ENCODE results near the gene SUGCT.

Gene SUGCT

DNA sequence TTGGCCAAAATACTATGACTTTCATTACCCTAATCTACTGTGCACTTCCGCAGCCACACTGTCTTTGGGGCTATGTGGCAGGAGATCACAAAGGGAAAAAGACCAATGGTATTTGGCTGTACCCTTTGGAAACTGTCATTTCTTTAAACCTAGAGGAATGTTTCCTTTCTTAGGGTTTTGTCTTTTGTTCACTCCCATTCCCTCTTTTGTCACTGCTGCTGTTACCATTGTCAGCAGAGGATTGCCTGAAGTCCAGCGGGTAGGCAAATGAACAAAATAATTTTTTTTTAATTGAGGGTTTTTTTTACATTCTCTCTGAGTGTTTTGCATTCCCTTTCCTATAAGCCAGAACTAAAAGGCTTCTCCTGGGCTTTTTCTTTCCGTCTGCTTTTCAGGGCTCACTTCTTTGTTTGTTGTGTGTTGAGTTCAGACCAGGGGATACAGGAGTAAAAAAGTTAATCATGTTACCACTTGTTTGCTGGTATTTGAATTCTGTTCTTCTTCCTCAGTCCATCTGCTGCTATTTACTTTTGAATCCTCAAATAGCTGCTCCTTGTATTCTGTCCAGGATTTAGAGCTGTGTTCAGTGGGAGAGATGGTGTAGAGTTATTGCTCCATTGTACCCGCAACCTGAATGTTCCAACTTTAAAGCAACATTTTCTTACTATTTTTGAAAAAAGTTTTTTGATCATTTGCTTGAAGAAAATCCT lies 374.6 kb downstream of the SUGCT start:
- Histone ChIP-seq H3K27me3 (ENCODE audit: control insufficient read depth in 5 of 5, insufficient read depth in 4 of 5, low read length in 5 of 5) (no peaks in the 10 kb centered on the region), H3K27ac (ENCODE audit: low read depth, low read length) (no peak overlapping the region), H3K9ac (ENCODE audit: low read length in 5 of 5) (no peak overlapping the region), H3K9me3 (ENCODE audit: control insufficient read depth in 5 of 5, low read length in 5 of 5) (no peaks in the 10 kb centered on the region), H3K4me3 (ENCODE audit: low read depth in 1 of 5, low read length in 5 of 5) (no peak overlapping the region), H3K4me1 (ENCODE audit: control insufficient read depth in 5 of 5, insufficient read depth in 5 of 5, low read length in 5 of 5) (no peaks in the 10 kb centered on the region), H3K36me3 (ENCODE audit: control insufficient read depth in 5 of 5, insufficient read depth in 5 of 5, low read length in 5 of 5) (no peaks in the 10 kb centered on the region)

GRCh38 chr7:40516376-40516775 lies 381.6 kb downstream of the SUGCT start:
- Histone ChIP-seq H3K36me3 (ENCODE audit: control insufficient read depth in 5 of 5, insufficient read depth in 5 of 5, low read length in 5 of 5) (no peaks in the 10 kb centered on the region), H3K27ac (ENCODE audit: low read depth, low read length) (no peak overlapping the region), H3K9ac (ENCODE audit: low read length in 5 of 5) (no peak overlapping the region), H3K27me3 (ENCODE audit: control insufficient read depth in 5 of 5, insufficient read depth in 4 of 5, low read length in 5 of 5) (no peaks in the 10 kb centered on the region), H3K4me1 (ENCODE audit: control insufficient read depth in 5 of 5, insufficient read depth in 5 of 5, low read length in 5 of 5) (no peaks in the 10 kb centered on the region), H3K9me3 (ENCODE audit: control insufficient read depth in 5 of 5, low read length in 5 of 5) (no peaks in the 10 kb centered on the region), H3K4me3 (ENCODE audit: low read depth in 1 of 5, low read length in 5 of 5) (no peak overlapping the region)

DNA sequence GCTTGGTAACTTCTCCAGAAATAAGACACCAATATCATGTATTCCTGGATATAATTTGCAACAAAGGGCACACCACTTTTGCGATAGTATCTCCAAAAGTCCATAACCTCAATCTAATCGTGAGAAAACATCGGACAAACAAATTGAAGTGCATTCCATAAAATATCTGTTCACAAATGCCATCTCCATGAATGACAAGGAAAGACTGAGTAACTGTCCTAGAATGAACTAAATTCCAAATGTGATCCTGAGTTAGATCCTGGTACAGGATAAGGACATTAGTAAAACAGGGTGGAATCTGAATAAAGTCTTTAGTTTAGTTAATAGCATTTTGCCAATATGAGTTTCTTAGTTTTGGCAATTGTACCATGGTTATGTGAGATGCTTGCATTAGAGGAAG lies 384.2 kb downstream of the SUGCT start:
- Histone ChIP-seq H3K27me3 (ENCODE audit: control insufficient read depth in 5 of 5, insufficient read depth in 4 of 5, low read length in 5 of 5) (no peaks in the 10 kb centered on the region), H3K27ac (ENCODE audit: low read depth, low read length) (no peak overlapping the region), H3K9ac (ENCODE audit: low read length in 5 of 5) (no peak overlapping the region), H3K36me3 (ENCODE audit: control insufficient read depth in 5 of 5, insufficient read depth in 5 of 5, low read length in 5 of 5) (no peaks in the 10 kb centered on the region), H3K4me3 (ENCODE audit: low read depth in 1 of 5, low read length in 5 of 5) (no peak overlapping the region), H3K9me3 (ENCODE audit: control insufficient read depth in 5 of 5, low read length in 5 of 5) (no peaks in the 10 kb centered on the region), H3K4me1 (ENCODE audit: control insufficient read depth in 5 of 5, insufficient read depth in 5 of 5, low read length in 5 of 5) (no peaks in the 10 kb centered on the region)

- H3K9me3 ChIP-seq (ENCODE audit: control insufficient read depth in 5 of 5, low read length in 5 of 5), result no peaks in the 10 kb centered on the region
- no peaks in the 10 kb centered on the region for H3K36me3 ChIP-seq (ENCODE audit: control insufficient read depth in 5 of 5, insufficient read depth in 5 of 5, low read length in 5 of 5)
- no peaks in the 10 kb centered on the region for H3K27me3 ChIP-seq (ENCODE audit: control insufficient read depth in 5 of 5, insufficient read depth in 4 of 5, low read length in 5 of 5)
- no peaks in the 10 kb centered on the region for H3K4me1 ChIP-seq (ENCODE audit: control insufficient read depth in 5 of 5, insufficient read depth in 5 of 5, low read length in 5 of 5)
- H3K4me3 ChIP-seq (ENCODE audit: low read depth in 1 of 5, low read length in 5 of 5), result no peak overlapping the region
- no peak overlapping the region for H3K9ac ChIP-seq (ENCODE audit: low read length in 5 of 5)
- H3K27ac ChIP-seq (ENCODE audit: low read depth, low read length), result no peak overlapping the region
These were observed 386.4 kb downstream of the SUGCT start for GRCh38 chr7:40520986-40521738.

GRCh38 chr7:40525764-40526163 lies 391.0 kb downstream of the SUGCT start:
- H3K27me3 ChIP-seq (ENCODE audit: control insufficient read depth in 5 of 5, insufficient read depth in 4 of 5, low read length in 5 of 5), result no peaks in the 10 kb centered on the region
- no peaks in the 10 kb centered on the region for H3K4me1 ChIP-seq (ENCODE audit: control insufficient read depth in 5 of 5, insufficient read depth in 5 of 5, low read length in 5 of 5)
- H3K27ac ChIP-seq (ENCODE audit: low read depth, low read length), result no peak overlapping the region
- H3K9ac ChIP-seq (ENCODE audit: low read length in 5 of 5), result no peak overlapping the region
- no peak overlapping the region for H3K4me3 ChIP-seq (ENCODE audit: low read depth in 1 of 5, low read length in 5 of 5)
- H3K9me3 ChIP-seq (ENCODE audit: control insufficient read depth in 5 of 5, low read length in 5 of 5), result no peaks in the 10 kb centered on the region
- H3K36me3 ChIP-seq (ENCODE audit: control insufficient read depth in 5 of 5, insufficient read depth in 5 of 5, low read length in 5 of 5), result no peaks in the 10 kb centered on the region

DNA sequence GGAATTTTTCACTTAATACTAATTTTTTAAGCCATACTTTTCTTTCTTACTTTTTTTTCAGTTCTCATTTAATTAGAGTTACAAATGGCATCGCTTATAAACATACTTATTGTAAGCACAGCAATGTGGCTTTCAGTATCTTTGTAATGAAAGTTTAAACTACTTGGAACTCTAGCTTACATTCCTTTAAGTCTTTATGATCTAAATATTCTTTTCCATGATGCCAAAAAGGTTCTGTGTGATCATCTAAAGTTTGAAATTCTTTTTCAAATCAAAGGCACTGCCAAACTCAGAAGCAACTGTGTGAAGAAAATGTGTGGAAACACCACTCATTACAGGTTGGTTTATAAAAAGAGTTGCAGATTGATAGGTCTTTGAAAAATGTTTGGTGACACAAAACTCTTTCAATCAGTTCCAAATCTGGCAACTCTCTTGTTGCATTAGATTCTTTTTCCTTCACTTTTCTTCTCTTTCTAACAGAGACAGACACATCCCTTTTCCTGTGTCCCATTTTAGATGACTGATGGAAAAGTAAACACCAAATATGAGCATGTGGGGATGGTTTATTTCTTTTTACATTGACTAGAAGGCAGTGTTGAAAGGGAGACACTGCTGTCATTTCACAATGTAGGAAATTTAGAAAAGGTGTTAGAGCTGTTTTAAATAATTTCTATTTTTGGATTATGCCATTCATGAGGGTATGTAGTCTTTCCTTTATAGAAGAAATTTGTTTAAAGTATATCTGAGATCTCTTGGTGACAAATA lies 392.3 kb downstream of the SUGCT start:
- no peaks in the 10 kb centered on the region for H3K36me3 ChIP-seq (ENCODE audit: control insufficient read depth in 5 of 5, insufficient read depth in 5 of 5, low read length in 5 of 5)
- no peaks in the 10 kb centered on the region for H3K27me3 ChIP-seq (ENCODE audit: control insufficient read depth in 5 of 5, insufficient read depth in 4 of 5, low read length in 5 of 5)
- H3K4me1 ChIP-seq (ENCODE audit: control insufficient read depth in 5 of 5, insufficient read depth in 5 of 5, low read length in 5 of 5), result no peaks in the 10 kb centered on the region
- no peak overlapping the region for H3K27ac ChIP-seq (ENCODE audit: low read depth, low read length)
- no peak overlapping the region for H3K9ac ChIP-seq (ENCODE audit: low read length in 5 of 5)
- no peaks in the 10 kb centered on the region for H3K9me3 ChIP-seq (ENCODE audit: control insufficient read depth in 5 of 5, low read length in 5 of 5)
- no peak overlapping the region for H3K4me3 ChIP-seq (ENCODE audit: low read depth in 1 of 5, low read length in 5 of 5)

- Histone ChIP-seq H3K9ac (ENCODE audit: low read length in 5 of 5) (no peak overlapping the region), H3K36me3 (ENCODE audit: control insufficient read depth in 5 of 5, insufficient read depth in 5 of 5, low read length in 5 of 5) (no peaks in the 10 kb centered on the region), H3K4me3 (ENCODE audit: low read depth in 1 of 5, low read length in 5 of 5) (no peak overlapping the region), H3K4me1 (ENCODE audit: control insufficient read depth in 5 of 5, insufficient read depth in 5 of 5, low read length in 5 of 5) (no peaks in the 10 kb centered on the region), H3K27ac (ENCODE audit: low read depth, low read length) (no peak overlapping the region), H3K9me3 (ENCODE audit: control insufficient read depth in 5 of 5, low read length in 5 of 5) (no peaks in the 10 kb centered on the region), H3K27me3 (ENCODE audit: control insufficient read depth in 5 of 5, insufficient read depth in 4 of 5, low read length in 5 of 5) (no peaks in the 10 kb centered on the region)
These were observed 392.9 kb downstream of the SUGCT start for GRCh38 chr7:40527723-40528122.

GRCh38 chr7:40530292-40530691 lies 395.5 kb downstream of the SUGCT start:
- H3K9me3 ChIP-seq (ENCODE audit: control insufficient read depth in 5 of 5, low read length in 5 of 5), result no peaks in the 10 kb centered on the region
- H3K9ac ChIP-seq (ENCODE audit: low read length in 5 of 5), result no peak overlapping the region
- H3K4me3 ChIP-seq (ENCODE audit: low read depth in 1 of 5, low read length in 5 of 5), result no peak overlapping the region
- H3K4me1 ChIP-seq (ENCODE audit: control insufficient read depth in 5 of 5, insufficient read depth in 5 of 5, low read length in 5 of 5), result no peaks in the 10 kb centered on the region
- no peak overlapping the region for H3K27ac ChIP-seq (ENCODE audit: low read depth, low read length)
- no peaks in the 10 kb centered on the region for H3K36me3 ChIP-seq (ENCODE audit: control insufficient read depth in 5 of 5, insufficient read depth in 5 of 5, low read length in 5 of 5)
- no peaks in the 10 kb centered on the region for H3K27me3 ChIP-seq (ENCODE audit: control insufficient read depth in 5 of 5, insufficient read depth in 4 of 5, low read length in 5 of 5)

GRCh38 chr7:40531956-40532355 lies 397.2 kb downstream of the SUGCT start:
- Histone ChIP-seq H3K27ac (ENCODE audit: low read depth, low read length) (no peak overlapping the region), H3K4me1 (ENCODE audit: control insufficient read depth in 5 of 5, insufficient read depth in 5 of 5, low read length in 5 of 5) (no peaks in the 10 kb centered on the region)

DNA sequence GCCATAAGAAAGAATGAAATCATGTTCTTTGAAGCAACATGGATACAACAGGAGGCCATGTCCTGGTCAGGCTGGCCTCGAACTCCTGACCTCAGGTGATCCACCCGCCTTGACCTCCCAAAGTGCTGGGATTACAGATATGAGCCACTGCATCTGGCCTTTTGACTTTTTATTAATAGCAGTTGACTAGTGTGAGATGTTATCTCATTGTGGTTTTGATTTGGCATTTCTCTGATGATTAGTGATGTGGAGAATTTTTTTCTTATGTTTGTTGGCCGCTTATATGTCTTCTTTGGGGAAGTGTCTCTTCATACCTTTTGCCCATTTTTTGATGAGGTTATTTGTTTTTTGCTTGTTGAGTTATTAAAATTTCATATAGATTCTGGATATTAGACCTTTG lies 400.9 kb downstream of the SUGCT start:
- no peak overlapping the region for H3K4me3 ChIP-seq (ENCODE audit: low read depth in 1 of 5, low read length in 5 of 5)
- no peak overlapping the region for H3K27ac ChIP-seq (ENCODE audit: low read depth, low read length)
- no peaks in the 10 kb centered on the region for H3K36me3 ChIP-seq (ENCODE audit: control insufficient read depth in 5 of 5, insufficient read depth in 5 of 5, low read length in 5 of 5)
- no peaks in the 10 kb centered on the region for H3K4me1 ChIP-seq (ENCODE audit: control insufficient read depth in 5 of 5, insufficient read depth in 5 of 5, low read length in 5 of 5)
- H3K9me3 ChIP-seq (ENCODE audit: control insufficient read depth in 5 of 5, low read length in 5 of 5), result no peaks in the 10 kb centered on the region
- no peak overlapping the region for H3K9ac ChIP-seq (ENCODE audit: low read length in 5 of 5)
- H3K27me3 ChIP-seq (ENCODE audit: control insufficient read depth in 5 of 5, insufficient read depth in 4 of 5, low read length in 5 of 5), result no peaks in the 10 kb centered on the region

More at GRCh38 chr7:40531956-40532355, 397.2 kb downstream of the SUGCT start:
- Histone ChIP-seq H3K9me3 (ENCODE audit: control insufficient read depth in 5 of 5, low read length in 5 of 5) (no peaks in the 10 kb centered on the region), H3K4me3 (ENCODE audit: low read depth in 1 of 5, low read length in 5 of 5) (no peak overlapping the region), H3K9ac (ENCODE audit: low read length in 5 of 5) (no peak overlapping the region), H3K36me3 (ENCODE audit: control insufficient read depth in 5 of 5, insufficient read depth in 5 of 5, low read length in 5 of 5) (no peaks in the 10 kb centered on the region), H3K27me3 (ENCODE audit: control insufficient read depth in 5 of 5, insufficient read depth in 4 of 5, low read length in 5 of 5) (no peaks in the 10 kb centered on the region)

Data from subcutaneous abdominal adipose tissue (tissue), 5 donors.